Left lung (tissue), 10 donors: ENCODE measurements around the gene EVI5. TPM values are rescaled to one million over a fixed set of nuclear protein-coding genes. Genes with fewer than 3 reads are reported as not detected.
"Not testable (repeated sequence)": the region's sequence is repeated elsewhere in the genome, so short reads cannot be mapped to it uniquely, and the experiment has no call there.

ENCODE experiments used
- ATAC-seq: fragments of 200-7000 bp; cut with Tn5 transposase; one replicate; pipeline ENCODE4 v1.9.1; 2020; ENCODE audit warnings: moderate library complexity
- DNase-seq, 4 donors: peaks; one replicate each; pipeline ENCODE4 v3.0.0-alpha.2; 2013 to 2020
- H3K27ac ChIP-seq, 2 donors: fragments of 200-600 bp; sonication (generic) in 1 of 2; one replicate each; pipeline versions ENCODE4 v1.5.0 to v1.8.0; 2020 to 2021
- H3K27me3 ChIP-seq, 2 donors: fragments of 200-600 bp; sonication (generic) in 1 of 2; one replicate each; pipeline versions ENCODE4 v1.5.0 to v1.8.0; 2020 to 2021
- H3K36me3 ChIP-seq, 2 donors: fragments of 200-600 bp; sonication (generic) in 1 of 2; one replicate each; pipeline versions ENCODE4 v1.5.0 to v1.8.0; 2020 to 2021
- H3K4me1 ChIP-seq, 2 donors: fragments of 200-600 bp; one replicate each; pipeline ENCODE4 v1.8.0; 2021
- H3K4me3 ChIP-seq, 2 donors: fragments of 200-600 bp; sonication (generic) in 1 of 2; one replicate each; pipeline versions ENCODE4 v1.5.0 to v1.8.0; 2020 to 2021; ENCODE audit warnings: mild to moderate bottlenecking in 1 of 2
- H3K9me3 ChIP-seq, 2 donors: fragments of 200-600 bp; sonication (generic) in 1 of 2; one replicate each; pipeline versions ENCODE4 v1.5.0 to v1.8.0; 2020 to 2021
- CTCF ChIP-seq, 2 donors: fragments of 200-600 bp; sonication (generic) in 1 of 2; IDR thresholded peaks; one replicate each; pipeline versions ENCODE4 v1.5.0 to v1.8.0; 2021; ENCODE audit warnings: antibody characterized with exemption in 2 of 2
- intact Hi-C, 2 donors: fragments of 100-400 bp; cut with DNase I; formaldehyde crosslinking; loops; one replicate each; pipeline versions ENCODE4 v1.11.2 to v1.14.2; 2022
- polyA plus RNA-seq, 6 donors: library from polyadenylated mRNA; unstranded; fragments of 120-200 nt; gene quantifications; one replicate each; pipeline ENCODE4 v1.2.1, GENCODE V29; 2013; ENCODE audit not compliant: insufficient read length in 6 of 6
- total RNA-seq, 2 donors: library from RNA; stranded (reverse); fragmentation: NEBNext Ultra II Directional; extraction: Animal tissue kit (Norgen Biotek cat#: 25700); gene quantifications; one replicate each; pipeline ENCODE4 v1.2.1, GENCODE V29; 2021
- donor health status: DM: no; HTN: yes; CAD: no.
- donor health status: DM: no; HTN: no; CAD: no.

EVI5 gene
- total and polyA plus RNA-seq, 8 donors: 17.5 to 49.7 (median 22.4) TPM

DNA sequence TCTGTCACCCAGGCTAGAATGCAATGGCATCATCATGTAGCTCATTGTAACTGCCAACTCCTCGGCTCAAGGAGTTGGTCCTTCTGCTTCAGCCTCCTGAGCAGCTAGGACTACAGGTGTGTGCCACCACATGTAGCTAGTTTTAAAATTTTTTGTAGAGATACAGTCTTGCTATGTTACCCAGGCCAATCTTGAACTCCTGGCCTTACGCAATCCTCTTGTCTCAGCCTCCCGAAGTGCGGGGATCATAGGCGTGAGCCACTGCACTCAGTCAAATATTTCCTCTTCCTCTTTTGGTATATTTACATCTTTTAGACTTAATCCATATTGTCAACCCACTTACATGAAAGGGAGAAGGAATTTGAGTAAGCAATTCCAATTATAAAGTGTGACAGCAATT lies 121.1 kb downstream of the EVI5 start:
- H3K9me3 ChIP-seq: no peaks in the 10 kb centered on the region
- DNase-seq: no peak

GRCh38 chr1:92662048-92662447 lies 122.9 kb downstream of the EVI5 start:
- no peak for DNase-seq
- intact Hi-C loops: no loop called here
- no peak for TF ChIP-seq CTCF (IDR thresholded peaks at IDR 0.05)

More for the DNA sequence above, 121.1 kb downstream of the EVI5 start:
- Histone ChIP-seq H3K27ac (no peak overlapping the region), H3K4me1 (no peaks in the 10 kb centered on the region), H3K4me3 (no peak overlapping the region), H3K36me3 (peaks cover 0 to 8% of the 10 kb centered on the region in 2 donors), H3K27me3 (no peaks in the 10 kb centered on the region)
- TF ChIP-seq CTCF (IDR thresholded peaks at IDR 0.05): no peak
- intact Hi-C loops: no loop called here
- ATAC-seq: no peak

DNA sequence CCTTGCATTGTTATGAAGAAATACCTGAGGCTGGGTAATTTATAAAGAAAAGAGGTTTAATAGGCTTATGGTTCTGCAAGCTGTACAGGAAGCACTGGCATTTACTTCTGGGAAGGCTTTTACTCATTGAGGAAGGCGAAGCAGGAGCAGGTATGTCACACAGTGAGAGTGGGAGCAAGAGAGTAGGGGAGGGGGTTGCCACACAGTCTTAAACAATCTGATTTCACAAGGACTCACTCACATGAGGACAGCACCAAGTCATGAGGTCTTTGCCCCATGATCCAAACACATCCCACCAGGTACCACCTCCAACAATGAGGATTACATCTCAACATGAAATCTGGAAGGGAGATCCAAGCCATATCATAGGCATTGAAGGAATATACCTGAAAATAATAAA lies 127.2 kb downstream of the EVI5 start:
- no peak for DNase-seq
- intact Hi-C loops: no loop called here
- Histone ChIP-seq H3K9me3 (peaks cover 2 to 37% of the 10 kb centered on the region in 2 donors), H3K27ac (no peak overlapping the region), H3K36me3 (peaks cover 0 to 40% of the 10 kb centered on the region in 2 donors), H3K4me1 (no peaks in the 10 kb centered on the region), H3K4me3 (no peak overlapping the region), H3K27me3 (no peaks in the 10 kb centered on the region)
- TF ChIP-seq CTCF (IDR thresholded peaks at IDR 0.05): no peak
- ATAC-seq: no peak

More at GRCh38 chr1:92662048-92662447, 122.9 kb downstream of the EVI5 start:
- H3K9me3 ChIP-seq: peaks cover 0 to 3% of the 10 kb centered on the region in 2 donors
- no peak for ATAC-seq
- no peaks in the 10 kb centered on the region for H3K4me1 ChIP-seq
- no peaks in the 10 kb centered on the region for H3K27me3 ChIP-seq
- peaks cover 0 to 16% of the 10 kb centered on the region in 2 donors for H3K36me3 ChIP-seq
- H3K27ac ChIP-seq: no peak overlapping the region
- H3K4me3 ChIP-seq: no peak overlapping the region

DNA sequence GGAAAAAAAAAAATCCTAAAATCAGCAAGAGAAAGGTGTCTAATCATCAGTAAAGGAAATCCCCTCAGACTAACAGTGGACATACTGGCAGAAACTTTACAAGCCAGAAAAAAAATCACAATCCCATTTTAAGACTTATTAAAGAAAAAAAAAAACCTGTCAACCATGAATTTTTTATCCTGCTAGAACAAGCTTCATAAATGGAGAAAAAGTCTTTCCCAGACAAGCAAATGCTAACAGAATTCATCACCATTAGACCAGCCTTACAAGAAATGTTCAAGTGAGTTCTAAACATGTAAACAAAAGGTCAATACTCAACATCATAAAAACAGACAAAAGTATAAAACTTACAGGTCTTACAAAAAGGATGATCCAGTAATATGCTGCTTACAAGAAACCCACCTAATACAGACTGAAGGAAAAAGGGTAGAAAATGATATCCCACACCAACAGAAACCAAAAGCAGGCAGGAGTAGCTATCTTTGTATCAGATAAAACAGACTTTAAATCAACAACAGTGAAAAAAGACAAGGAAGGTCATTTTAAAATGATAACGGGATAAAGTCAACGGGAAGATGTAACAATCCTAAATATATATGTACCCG lies 129.6 kb downstream of the EVI5 start:
- no peak overlapping the region for H3K27ac ChIP-seq
- TF ChIP-seq CTCF (IDR thresholded peaks at IDR 0.05): no peak
- H3K9me3 ChIP-seq: peaks cover 2 to 37% of the 10 kb centered on the region in 2 donors
- H3K36me3 ChIP-seq: peaks cover 0 to 45% of the 10 kb centered on the region in 2 donors
- no peak for ATAC-seq
- H3K4me1 ChIP-seq: no peaks in the 10 kb centered on the region
- no peak for DNase-seq
- intact Hi-C loops: no loop called here
- H3K27me3 ChIP-seq: no peaks in the 10 kb centered on the region
- H3K4me3 ChIP-seq: no peak overlapping the region

- Histone ChIP-seq H3K4me1 (no peaks in the 10 kb centered on the region), H3K27ac (no peak overlapping the region), H3K9me3 (peaks cover 2 to 37% of the 10 kb centered on the region in 2 donors), H3K27me3 (no peaks in the 10 kb centered on the region), H3K4me3 (no peak overlapping the region), H3K36me3 (peaks cover 0 to 45% of the 10 kb centered on the region in 2 donors)
- TF ChIP-seq CTCF (IDR thresholded peaks at IDR 0.05): no peak
- ATAC-seq (no peak), DNase-seq (no peak)
- intact Hi-C loops: no loop called here
Measured at GRCh38 chr1:92653605-92654381, 131.1 kb downstream of the EVI5 start.

DNA sequence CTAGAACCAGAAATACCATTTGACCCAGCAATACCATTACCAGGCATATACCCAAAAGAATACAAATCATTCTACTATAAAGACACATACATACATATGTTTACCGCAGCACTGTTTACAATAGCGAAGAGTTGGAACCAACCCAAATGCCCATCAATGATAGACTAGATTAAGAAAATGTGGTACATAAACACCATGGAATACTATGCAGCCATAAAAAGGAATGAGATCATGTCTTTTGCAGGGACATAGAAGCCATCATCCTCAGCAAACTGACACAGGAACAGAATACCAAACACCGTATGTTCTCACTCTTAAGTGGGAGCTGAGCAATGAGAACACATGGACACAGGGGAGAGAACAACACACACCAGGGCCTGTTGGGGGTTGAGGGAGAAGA lies 144.2 kb downstream of the EVI5 start:
- DNase-seq, H3K4me1 ChIP-seq, H3K36me3 ChIP-seq, H3K9me3 ChIP-seq, intact Hi-C loops, ATAC-seq, H3K27ac ChIP-seq, H3K4me3 ChIP-seq, H3K27me3 ChIP-seq: not testable (repeated sequence)
